ENCODE results near the gene TNPO2. TPM values are rescaled to one million over a fixed set of nuclear protein-coding genes. Genes with fewer than 3 reads are reported as not detected.

Gene TNPO2
- total and polyA plus RNA-seq, 2 of the 13 experiments (the other 11 are each of a cell fraction or from before 2014, with no cell fraction given) = 31.7 to 61.0 TPM

DNA sequence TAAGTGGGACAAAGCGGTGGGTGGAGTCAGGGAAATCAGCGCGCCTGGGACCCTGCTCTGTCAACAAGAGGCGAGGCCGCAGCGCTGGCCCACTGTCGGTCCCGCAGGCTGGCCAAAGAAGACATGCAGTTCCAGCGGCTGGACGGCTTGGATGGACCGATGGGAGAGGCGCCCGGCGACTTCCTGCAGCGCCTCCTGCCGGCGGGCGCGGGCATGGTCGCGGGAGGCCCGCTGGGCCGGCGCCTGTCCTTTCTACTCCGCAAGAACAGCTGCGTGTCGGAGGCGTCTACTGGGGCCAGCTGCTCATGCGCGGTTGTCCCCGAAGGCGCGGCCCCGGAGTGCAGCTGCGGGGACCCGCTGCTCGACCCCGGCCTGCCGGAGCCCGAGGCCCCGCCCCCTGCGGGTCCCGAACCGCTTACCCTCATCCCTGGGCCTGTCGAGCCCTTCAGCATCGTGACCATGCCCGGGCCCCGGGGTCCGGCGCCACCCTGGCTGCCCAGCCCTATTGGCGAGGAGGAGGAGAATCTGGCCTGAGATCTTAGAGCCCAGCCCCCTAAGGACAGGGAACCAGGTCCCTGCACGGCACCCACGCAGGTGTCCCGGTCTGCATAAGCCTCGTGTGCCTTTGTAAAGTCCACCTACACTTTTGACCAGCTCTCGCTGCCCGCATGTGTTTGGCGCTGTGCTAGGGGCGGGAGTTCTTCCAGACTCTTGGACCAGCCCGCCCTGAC is 34.0 kb upstream of the TNPO2 start (continued):
- TF ChIP-seq, protein P1, sequence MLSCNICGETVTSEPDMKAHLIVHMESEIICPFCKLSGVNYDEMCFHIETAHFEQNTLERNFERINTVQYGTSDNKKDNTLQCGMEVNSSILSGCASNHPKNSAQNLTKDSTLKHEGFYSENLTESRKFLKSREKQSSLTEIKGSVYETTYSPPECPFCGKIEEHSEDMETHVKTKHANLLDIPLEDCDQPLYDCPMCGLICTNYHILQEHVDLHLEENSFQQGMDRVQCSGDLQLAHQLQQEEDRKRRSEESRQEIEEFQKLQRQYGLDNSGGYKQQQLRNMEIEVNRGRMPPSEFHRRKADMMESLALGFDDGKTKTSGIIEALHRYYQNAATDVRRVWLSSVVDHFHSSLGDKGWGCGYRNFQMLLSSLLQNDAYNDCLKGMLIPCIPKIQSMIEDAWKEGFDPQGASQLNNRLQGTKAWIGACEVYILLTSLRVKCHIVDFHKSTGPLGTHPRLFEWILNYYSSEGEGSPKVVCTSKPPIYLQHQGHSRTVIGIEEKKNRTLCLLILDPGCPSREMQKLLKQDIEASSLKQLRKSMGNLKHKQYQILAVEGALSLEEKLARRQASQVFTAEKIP (CRISPR knock-in tag; IDR thresholded peaks at IDR 0.05; ENCODE audit: borderline replicate concordance) = no peak
- TF ChIP-seq ARHGAP35 (CRISPR knock-in tag; IDR thresholded peaks at IDR 0.05; ENCODE audit: borderline replicate concordance) = 0 out of 2 replicates have a peak, but pooled peaks have one; percentile 62
- TF ChIP-seq ZNF230 (CRISPR knock-in tag; IDR thresholded peaks at IDR 0.05) = peak; percentile 58; the same call in 1 of the 2 replicates
- no peak for TF ChIP-seq ZNF646 (CRISPR knock-in tag; IDR thresholded peaks at IDR 0.05)
- TF ChIP-seq TFDP2 (CRISPR knock-in tag; IDR thresholded peaks at IDR 0.05) = peak; percentile 29; the same call in 1 of the 2 replicates
- TF ChIP-seq SPEN (CRISPR knock-in tag; IDR thresholded peaks at IDR 0.05; ENCODE audit: low read depth) = peak; percentile 40; the same call in 1 of the 2 replicates
- no peak for TF ChIP-seq ZKSCAN1 (IDR thresholded peaks at IDR 0.05; ENCODE audit: low read length)
- TF ChIP-seq, protein P2, sequence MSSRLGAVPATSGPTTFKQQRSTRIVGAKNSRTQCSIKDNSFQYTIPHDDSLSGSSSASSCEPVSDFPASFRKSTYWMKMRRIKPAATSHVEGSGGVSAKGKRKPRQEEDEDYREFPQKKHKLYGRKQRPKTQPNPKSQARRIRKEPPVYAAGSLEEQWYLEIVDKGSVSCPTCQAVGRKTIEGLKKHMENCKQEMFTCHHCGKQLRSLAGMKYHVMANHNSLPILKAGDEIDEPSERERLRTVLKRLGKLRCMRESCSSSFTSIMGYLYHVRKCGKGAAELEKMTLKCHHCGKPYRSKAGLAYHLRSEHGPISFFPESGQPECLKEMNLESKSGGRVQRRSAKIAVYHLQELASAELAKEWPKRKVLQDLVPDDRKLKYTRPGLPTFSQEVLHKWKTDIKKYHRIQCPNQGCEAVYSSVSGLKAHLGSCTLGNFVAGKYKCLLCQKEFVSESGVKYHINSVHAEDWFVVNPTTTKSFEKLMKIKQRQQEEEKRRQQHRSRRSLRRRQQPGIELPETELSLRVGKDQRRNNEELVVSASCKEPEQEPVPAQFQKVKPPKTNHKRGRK (CRISPR knock-in tag; IDR thresholded peaks at IDR 0.05) = no peak
- TF ChIP-seq ZNF256 (CRISPR knock-in tag; conservative IDR thresholded peaks at IDR 0.05) = no peak
- no peak for TF ChIP-seq ZNF883 (CRISPR knock-in tag; IDR thresholded peaks at IDR 0.05; ENCODE audit: not compliant biosample characterization)
- TF ChIP-seq TEF (CRISPR knock-in tag; IDR thresholded peaks at IDR 0.05) = no peak
- peak; percentile 56; the same call in 1 of the 2 replicates for TF ChIP-seq ZNF563 (CRISPR knock-in tag; IDR thresholded peaks at IDR 0.05)
- TF ChIP-seq SOX5 (CRISPR knock-in tag; IDR thresholded peaks at IDR 0.05; ENCODE audit: borderline replicate concordance) = 0 out of 2 replicates have a peak, but pooled peaks have one; percentile 14
- no peak for TF ChIP-seq ZNF597 (CRISPR knock-in tag; IDR thresholded peaks at IDR 0.05)
- 0 out of 2 replicates have a peak, but pooled peaks have one; percentile 18 for TF ChIP-seq RFX5 (IDR thresholded peaks at IDR 0.05; ENCODE audit: low read depth, low read length)
